ENCODE data around the gene PARD3.

GRCh38 chr10:34812771-34813170, 2.3 kb downstream of the PARD3 start:
- TF ChIP-seq ARNT (IDR thresholded peaks at IDR 0.05) (no peak), BHLHE40 (IDR thresholded peaks at IDR 0.05; ENCODE audit: borderline replicate concordance) (no peak), SP1 (IDR thresholded peaks at IDR 0.05) (no peak)
